Measurements from ENCODE around the gene CMIP.

Gene CMIP

GRCh38 chr16:81645266-81645694 is 200.7 kb downstream of the CMIP start:
- DNase-seq = peak; percentile 94

GRCh38 chr16:81645925-81646324 is 201.3 kb downstream of the CMIP start:
- no peak for DNase-seq

- DNase-seq = no peak
Observed at GRCh38 chr16:81646561-81646960, 202.0 kb downstream of the CMIP start.

GRCh38 chr16:81647527-81647926 is 202.9 kb downstream of the CMIP start:
- peak; percentile 43 for DNase-seq

GRCh38 chr16:81649561-81650184 is 205.1 kb downstream of the CMIP start:
- DNase-seq = no peak

- DNase-seq = no peak
Observed at GRCh38 chr16:81650281-81650680, 205.7 kb downstream of the CMIP start.

- peak; percentile 80 for DNase-seq
Observed at GRCh38 chr16:81650982-81651562, 206.5 kb downstream of the CMIP start.

- DNase-seq = peak; percentile 55
Observed at GRCh38 chr16:81651758-81652718, 207.4 kb downstream of the CMIP start.

- DNase-seq = peak; percentile 78
Observed at GRCh38 chr16:81652798-81653505, 208.3 kb downstream of the CMIP start.

GRCh38 chr16:81654346-81654745 is 209.7 kb downstream of the CMIP start:
- DNase-seq = no peak

- no peak for DNase-seq
Observed at GRCh38 chr16:81655469-81656162, 211.0 kb downstream of the CMIP start.

- DNase-seq = no peak
Observed at GRCh38 chr16:81657224-81657623, 212.6 kb downstream of the CMIP start.

GRCh38 chr16:81657781-81658180 is 213.2 kb downstream of the CMIP start:
- DNase-seq = no peak

- no peak for DNase-seq
Observed at GRCh38 chr16:81658373-81658772, 213.8 kb downstream of the CMIP start.

- DNase-seq = no peak
Observed at GRCh38 chr16:81659249-81659648, 214.6 kb downstream of the CMIP start.

- DNase-seq = no peak
Observed at GRCh38 chr16:81661082-81661481, 216.5 kb downstream of the CMIP start.

- no peak for DNase-seq
Observed at GRCh38 chr16:81664153-81664552, 219.5 kb downstream of the CMIP start.

- no peak for DNase-seq
Observed at GRCh38 chr16:81665588-81665987, 221.0 kb downstream of the CMIP start.

- DNase-seq = no peak
Observed at GRCh38 chr16:81666113-81666512, 221.5 kb downstream of the CMIP start.

- DNase-seq = peak; percentile 9
Observed at GRCh38 chr16:81668243-81669097, 223.9 kb downstream of the CMIP start.
